Measurements from ENCODE around the gene RIN3. TPM values are rescaled to one million over a fixed set of nuclear protein-coding genes. Genes with fewer than 3 reads are reported as not detected.

RIN3 gene
- total and polyA plus RNA-seq, 2 donors (not counting 3 experiments of a cell fraction or from before 2014, with no cell fraction given) = 5.1 to 20.8 TPM

DNA sequence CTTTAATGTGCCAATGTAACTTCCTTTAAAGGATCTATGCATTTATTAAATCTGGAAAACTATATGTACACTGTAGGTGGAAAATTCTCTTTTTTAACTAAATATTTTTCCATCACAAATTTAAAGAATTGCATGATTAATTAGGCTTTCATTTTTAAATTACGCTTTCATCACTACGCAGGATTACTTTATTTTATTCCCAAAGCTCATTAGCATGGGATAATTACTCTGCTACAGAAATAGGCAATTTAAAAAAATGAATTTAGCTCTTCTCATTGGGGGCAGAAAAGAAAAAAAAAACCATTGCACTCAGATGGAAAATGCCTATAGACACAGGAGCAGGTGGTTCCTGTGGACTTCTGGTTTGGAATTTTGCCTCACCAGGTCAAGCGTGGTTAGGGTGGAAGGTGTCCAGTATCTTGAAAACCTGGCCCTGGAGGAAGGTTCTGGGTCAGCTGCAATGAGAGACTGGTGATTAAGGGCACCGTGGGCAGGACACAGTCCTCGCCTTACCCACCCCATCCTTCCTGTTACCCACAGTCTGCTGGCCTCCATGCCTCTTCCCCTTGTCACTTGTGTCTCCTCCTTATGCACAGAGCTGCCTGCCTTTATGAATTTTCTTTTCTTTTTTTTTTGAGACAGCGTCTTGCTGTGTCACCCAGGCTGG is 17.3 kb upstream of the RIN3 start:
- DNase-seq (ENCODE audit: low read depth, low spot score) (peak; percentile 28), FAIRE-seq (no peak)
- intact Hi-C loops (cut with micrococcal nuclease) (no loop called here), dilution Hi-C loops (cut with MboI; ENCODE audit: extremely low pct_ligation_motif_present, low sequenced_read_pairs) (no loop called here)
- no peak overlapping the region for H3K4me3 ChIP-seq (replicated peaks in 1 of 3; ENCODE audit: insufficient read depth in 1 of 3, low read depth in 1 of 3, low read length in 3 of 3)
- CTCF ChIA-PET = interaction anchor here (1.3 kb wide), 1 partner anchor 35 kb away, joined by 3 read pairs; no protein-coding TSS in a partner anchor
- POLR2A ChIA-PET = no interaction called here
- H3K27ac ChIP-seq (ENCODE audit: insufficient read depth, low read depth, low read length) = no peak overlapping the region
- no peak overlapping the region for H3K9ac ChIP-seq (replicated peaks; ENCODE audit: extremely low read depth, insufficient read depth, low read length)
- H2AFZ ChIP-seq (ENCODE audit: low read depth, low read length) = no peak overlapping the region
- H3K9me3 ChIP-seq (replicated peaks; ENCODE audit: control insufficient read depth, insufficient read depth, low read length) = no peaks in the 10 kb centered on the region
- no TSS peak for BruUV-seq (replicated peaks)
- no peaks in the 10 kb centered on the region for H3K36me3 ChIP-seq (ENCODE audit: control insufficient read depth in 2 of 2, extremely low read depth in 1 of 2, insufficient read depth in 2 of 2, low read length in 2 of 2)
- no peaks in the 10 kb centered on the region for H3K79me2 ChIP-seq (ENCODE audit: control insufficient read depth, insufficient read depth, low read length)
- no peak overlapping the region for H3K4me2 ChIP-seq (ENCODE audit: insufficient read depth, low read length)
- H3K27me3 ChIP-seq (ENCODE audit: control insufficient read depth in 2 of 2, insufficient read depth in 2 of 2, low read length in 2 of 2) = peaks cover 2 to 3% of the 10 kb centered on the region in 2 experiments
- TF ChIP-seq POLR2AphosphoS5 (IDR thresholded peaks at IDR 0.05; ENCODE audit: insufficient read depth, low read depth, low read length) = no peak
- no peak for TF ChIP-seq JUN (IDR thresholded peaks at IDR 0.05; ENCODE audit: borderline replicate concordance, insufficient read depth, insufficient read length, low read depth)
- no peak for TF ChIP-seq POLR2A (IDR thresholded peaks at IDR 0.05; ENCODE audit: low read depth, low read length)
- no peaks in the 10 kb centered on the region for H3K4me1 ChIP-seq (ENCODE audit: control insufficient read depth, extremely low read depth, insufficient read depth, low read length)
- no peaks in the 10 kb centered on the region for H3K9me1 ChIP-seq (replicated peaks; ENCODE audit: control insufficient read depth, extremely low read depth, insufficient read depth, low read length)
- no peaks in the 10 kb centered on the region for H4K20me1 ChIP-seq (replicated peaks; ENCODE audit: control insufficient read depth, extremely low read depth, insufficient read depth, low read length)

DNA sequence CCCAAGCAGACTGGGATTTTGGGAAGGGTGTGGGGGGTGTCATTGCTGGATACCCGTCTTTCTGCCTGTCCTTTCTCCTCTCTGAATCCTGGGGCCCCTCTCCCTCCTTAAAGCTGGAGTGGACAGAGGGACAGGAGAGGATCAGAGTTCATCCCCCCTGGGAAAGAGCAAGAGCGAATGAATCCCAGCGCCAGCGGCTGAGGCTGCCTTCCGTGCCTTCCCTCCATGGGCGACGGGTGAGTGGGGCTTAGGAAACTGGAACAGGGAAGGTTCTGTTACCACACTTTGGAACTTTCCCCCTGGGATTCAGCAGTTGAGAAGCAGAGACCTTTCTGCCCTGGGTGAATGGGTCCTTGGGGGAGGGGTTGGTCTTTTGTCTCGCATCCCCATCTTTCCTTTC is 16.2 kb upstream of the RIN3 start:
- POLR2A ChIA-PET = no interaction called here
- FAIRE-seq (no peak), DNase-seq (ENCODE audit: low read depth, low spot score) (no peak)
- dilution Hi-C loops (cut with MboI; ENCODE audit: extremely low pct_ligation_motif_present, low sequenced_read_pairs) (no loop called here), intact Hi-C loops (cut with micrococcal nuclease) (no loop called here)
- CTCF ChIA-PET = no interaction called here
- BruUV-seq (replicated peaks) = no TSS peak
- no peak overlapping the region for H3K9ac ChIP-seq (replicated peaks; ENCODE audit: extremely low read depth, insufficient read depth, low read length)
- no peaks in the 10 kb centered on the region for H3K4me1 ChIP-seq (ENCODE audit: control insufficient read depth, extremely low read depth, insufficient read depth, low read length)
- no peak overlapping the region for H2AFZ ChIP-seq (ENCODE audit: low read depth, low read length)
- H4K20me1 ChIP-seq (replicated peaks; ENCODE audit: control insufficient read depth, extremely low read depth, insufficient read depth, low read length) = no peaks in the 10 kb centered on the region
- no peaks in the 10 kb centered on the region for H3K79me2 ChIP-seq (ENCODE audit: control insufficient read depth, insufficient read depth, low read length)
- H3K9me3 ChIP-seq (replicated peaks; ENCODE audit: control insufficient read depth, insufficient read depth, low read length) = no peaks in the 10 kb centered on the region
- no peak overlapping the region for H3K4me3 ChIP-seq (replicated peaks in 1 of 3; ENCODE audit: insufficient read depth in 1 of 3, low read depth in 1 of 3, low read length in 3 of 3)
- TF ChIP-seq POLR2AphosphoS5 (IDR thresholded peaks at IDR 0.05; ENCODE audit: insufficient read depth, low read depth, low read length) (no peak), EZH2 (IDR thresholded peaks at IDR 0.05; ENCODE audit: borderline replicate concordance, low read depth, low read length, severe bottlenecking) (no peak), POLR2A (IDR thresholded peaks at IDR 0.05; ENCODE audit: low read depth, low read length) (no peak)
- H3K36me3 ChIP-seq (ENCODE audit: control insufficient read depth in 2 of 2, extremely low read depth in 1 of 2, insufficient read depth in 2 of 2, low read length in 2 of 2) = no peaks in the 10 kb centered on the region
- peaks cover 2 to 3% of the 10 kb centered on the region in 2 experiments for H3K27me3 ChIP-seq (ENCODE audit: control insufficient read depth in 2 of 2, insufficient read depth in 2 of 2, low read length in 2 of 2)
- H3K9me1 ChIP-seq (replicated peaks; ENCODE audit: control insufficient read depth, extremely low read depth, insufficient read depth, low read length) = no peaks in the 10 kb centered on the region
- H3K27ac ChIP-seq (ENCODE audit: insufficient read depth, low read depth, low read length) = no peak overlapping the region
- no peak overlapping the region for H3K4me2 ChIP-seq (ENCODE audit: insufficient read depth, low read length)
